Measurements from ENCODE around the gene NME7.
A peak's percentile ranks its signal among the peaks of the same experiment; 100 is the strongest.

Gene NME7

GRCh38 chr1:169108863-169109560 lies 258.6 kb downstream of the NME7 start (continued):
- TF ChIP-seq ZNF624 (tag by site-specific recombination; IDR thresholded peaks at IDR 0.05): no peak
- no peak for TF ChIP-seq ZNF488 (tag by site-specific recombination; IDR thresholded peaks at IDR 0.05)
- no peak for TF ChIP-seq ZNF571 (tag by site-specific recombination; IDR thresholded peaks at IDR 0.05)
- TF ChIP-seq ZNF121 (tag by site-specific recombination; IDR thresholded peaks at IDR 0.05): no peak
- TF ChIP-seq ZNF26 (tag by site-specific recombination; IDR thresholded peaks at IDR 0.05): no peak
- TF ChIP-seq ZNF521 (tag by site-specific recombination; IDR thresholded peaks at IDR 0.05): no peak
- TF ChIP-seq SCRT2 (tag by site-specific recombination; IDR thresholded peaks at IDR 0.05): no peak
- no peak for TF ChIP-seq BCL6B (tag by site-specific recombination; IDR thresholded peaks at IDR 0.05)
- TF ChIP-seq CTCF (tag by site-specific recombination; IDR thresholded peaks at IDR 0.05): peak; percentile 62; the same call in 1 of the 2 replicates
- TF ChIP-seq ZFHX2 (tag by site-specific recombination; conservative IDR thresholded peaks at IDR 0.05): no peak
- no peak for TF ChIP-seq ZBTB11 (tag by site-specific recombination; conservative IDR thresholded peaks at IDR 0.05; ENCODE audit: low read depth)
- TF ChIP-seq ZBTB17 (tag by site-specific recombination; IDR thresholded peaks at IDR 0.05): no peak
- TF ChIP-seq ZNF449 (tag by site-specific recombination; IDR thresholded peaks at IDR 0.05): no peak
- TF ChIP-seq HOXA7 (CRISPR knock-in tag; IDR thresholded peaks at IDR 0.05; ENCODE audit: borderline replicate concordance): no peak
- no peak for TF ChIP-seq ZNF48 (tag by site-specific recombination; IDR thresholded peaks at IDR 0.05)
- no peak for TF ChIP-seq ZNF280D (tag by site-specific recombination; IDR thresholded peaks at IDR 0.05)
- TF ChIP-seq WT1 (tag by site-specific recombination; IDR thresholded peaks at IDR 0.05): no peak
- TF ChIP-seq PRDM1 (tag by site-specific recombination; IDR thresholded peaks at IDR 0.05): peak; percentile 49; the same call in 1 of the 2 replicates
- no peak for TF ChIP-seq ZNF112 (tag by site-specific recombination; IDR thresholded peaks at IDR 0.05)
- 0 out of 2 replicates have a peak, but pooled peaks have one; percentile 3 for TF ChIP-seq ZNF654 (tag by site-specific recombination; IDR thresholded peaks at IDR 0.05; ENCODE audit: low read depth)
- no peak for TF ChIP-seq ZNF596 (tag by site-specific recombination; IDR thresholded peaks at IDR 0.05)
- TF ChIP-seq ZNF214 (tag by site-specific recombination; IDR thresholded peaks at IDR 0.05; ENCODE audit: borderline replicate concordance): no peak
- no peak for TF ChIP-seq PBX3 (CRISPR knock-in tag; IDR thresholded peaks at IDR 0.05)
- no peak for TF ChIP-seq ZNF473 (tag by site-specific recombination; IDR thresholded peaks at IDR 0.05)

Measured in HEK293 (cell line).